Measurements from ENCODE around the gene BUB3. TPM values are rescaled to one million over a fixed set of nuclear protein-coding genes. Genes with fewer than 3 reads are reported as not detected.
A peak's percentile ranks its signal among the peaks of the same experiment; 100 is the strongest.

The BUB3 gene
- total and polyA plus RNA-seq, 2 of the 13 experiments (the other 11 are each of a cell fraction or from before 2014, with no cell fraction given): 174 to 188 TPM

- TF ChIP-seq NONO (IDR thresholded peaks at IDR 0.05) (no peak), NONO (CRISPR knock-in tag; conservative IDR thresholded peaks at IDR 0.05) (no peak), DMTF1 (CRISPR knock-in tag; IDR thresholded peaks at IDR 0.05) (no peak), MAFG (CRISPR knock-in tag; IDR thresholded peaks at IDR 0.05) (no peak), THAP8 (CRISPR knock-in tag; IDR thresholded peaks at IDR 0.05; ENCODE audit: borderline replicate concordance) (no peak), SAFB2 (CRISPR knock-in tag; IDR thresholded peaks at IDR 0.05; ENCODE audit: borderline replicate concordance, low read depth) (no peak), ZNF652 (CRISPR knock-in tag; IDR thresholded peaks at IDR 0.05; ENCODE audit: borderline replicate concordance, low read depth) (no peak), MAF1 (CRISPR knock-in tag; IDR thresholded peaks at IDR 0.05; ENCODE audit: borderline replicate concordance) (no peak), CERS6 (CRISPR knock-in tag; IDR thresholded peaks at IDR 0.05) (no peak), SOX5 (CRISPR knock-in tag; IDR thresholded peaks at IDR 0.05; ENCODE audit: borderline replicate concordance) (no peak), PHF20 (CRISPR knock-in tag; IDR thresholded peaks at IDR 0.05) (no peak), ATM (IDR thresholded peaks at IDR 0.05; ENCODE audit: borderline replicate concordance) (no peak), ZNF230 (CRISPR knock-in tag; IDR thresholded peaks at IDR 0.05) (no peak), GPN1 (CRISPR knock-in tag; IDR thresholded peaks at IDR 0.05; ENCODE audit: borderline replicate concordance) (no peak), ZSCAN29 (CRISPR knock-in tag; conservative IDR thresholded peaks at IDR 0.05) (no peak), ZNF800 (CRISPR knock-in tag; IDR thresholded peaks at IDR 0.05) (peak; percentile 98), GABPB1 (CRISPR knock-in tag; IDR thresholded peaks at IDR 0.05) (no peak), SP4 (CRISPR knock-in tag; IDR thresholded peaks at IDR 0.05) (no peak), CAMTA2 (CRISPR knock-in tag; IDR thresholded peaks at IDR 0.05; ENCODE audit: borderline replicate concordance) (no peak), ZNF460 (CRISPR knock-in tag; IDR thresholded peaks at IDR 0.05; ENCODE audit: borderline replicate concordance) (no peak), CHCHD3 (CRISPR knock-in tag; IDR thresholded peaks at IDR 0.05) (no peak), ATF6 (CRISPR knock-in tag; conservative IDR thresholded peaks at IDR 0.05) (no peak)
Observed at GRCh38 chr10:123132576-123133477, 21.4 kb upstream of the BUB3 start (continued).

Measured in HepG2 (cell line).